Suppressor macrophage (primary cell): ENCODE data around the gene EIF3M.
"Not testable (repeated sequence)": the region's sequence is repeated elsewhere in the genome, so short reads cannot be mapped to it uniquely, and the experiment has no call there.

Experiments used
- DNase-seq, 4 experiments: peaks; one replicate each; pipeline ENCODE4 v3.0.0-alpha.2; 2020 to 2022

The EIF3M gene

DNA sequence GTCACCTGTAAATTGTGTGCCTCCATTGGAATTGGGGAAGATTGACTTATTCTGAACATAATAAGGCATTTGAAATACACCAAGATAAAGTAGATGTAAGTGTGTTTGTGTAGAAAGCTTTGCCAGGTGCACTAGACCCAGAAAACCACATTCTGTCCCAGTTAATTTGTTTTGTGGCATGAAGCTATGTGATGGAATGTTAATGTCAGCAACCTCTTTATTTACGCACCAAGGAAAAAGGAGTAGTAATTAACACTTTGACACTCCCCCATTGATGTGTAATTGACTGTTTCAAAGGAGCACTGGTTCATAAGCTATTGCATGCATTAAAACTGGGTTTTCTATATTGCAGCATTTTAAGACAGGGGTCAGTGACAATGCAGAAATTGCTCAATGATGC, 14.3 kb downstream of the EIF3M start:
- peak in 1 of 4 experiments; percentile 2 for DNase-seq

DNA sequence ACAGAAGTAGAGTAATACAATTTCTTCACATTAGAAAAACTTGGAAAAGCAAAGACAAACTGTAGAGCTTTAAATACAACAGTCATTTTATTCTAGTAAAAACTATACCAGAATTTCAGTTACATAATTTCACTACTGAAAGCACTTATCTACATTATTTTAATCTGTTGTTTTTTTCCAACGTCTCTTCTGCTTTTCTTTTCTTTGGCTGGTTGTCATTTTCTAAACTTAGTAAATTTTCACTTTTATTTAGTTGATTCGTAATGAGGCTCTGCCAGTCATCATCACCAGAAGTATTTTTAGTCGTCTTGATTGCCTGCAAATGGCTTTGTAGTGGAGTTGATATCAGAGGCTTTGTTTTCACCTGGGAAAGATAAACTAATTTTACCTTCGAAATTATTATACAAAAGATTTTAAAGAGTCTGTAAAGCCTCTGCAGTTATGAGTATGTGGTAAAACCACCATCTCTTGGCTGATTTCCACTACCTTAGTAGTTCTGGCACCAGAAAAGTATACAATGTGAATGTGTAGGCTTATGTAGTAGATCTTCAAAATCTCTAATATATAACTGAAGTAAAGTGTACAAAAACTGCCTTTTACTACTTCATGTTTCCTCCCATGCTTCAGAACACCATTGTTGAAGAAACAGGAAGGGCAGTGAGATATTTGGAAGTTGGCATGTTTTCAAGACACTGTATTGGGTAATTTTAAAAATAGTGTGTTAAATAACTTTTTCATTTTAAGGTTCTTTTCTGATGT, 19.2 kb downstream of the EIF3M start:
- peak in 2 of 4 experiments; percentile 31 to 52 for DNase-seq

DNA sequence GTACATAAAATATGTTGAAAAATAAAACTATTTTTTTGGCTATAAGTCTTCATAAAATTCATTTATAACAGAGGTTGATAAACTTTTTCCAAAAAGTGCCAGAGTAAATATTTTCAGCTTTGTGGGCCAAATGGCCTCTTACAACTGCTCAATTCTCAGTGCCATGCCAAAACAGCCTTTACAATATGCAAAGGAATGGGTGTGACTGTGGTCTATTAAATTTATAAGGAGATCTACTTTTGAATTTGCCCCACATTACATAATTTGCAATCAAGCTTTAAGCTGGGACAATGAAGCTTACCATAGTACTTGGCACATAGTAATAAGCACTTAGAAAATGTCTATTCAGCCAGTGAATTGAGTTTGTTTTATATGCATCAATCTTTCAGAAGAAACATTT, 22.6 kb downstream of the EIF3M start:
- no peak for DNase-seq

DNA sequence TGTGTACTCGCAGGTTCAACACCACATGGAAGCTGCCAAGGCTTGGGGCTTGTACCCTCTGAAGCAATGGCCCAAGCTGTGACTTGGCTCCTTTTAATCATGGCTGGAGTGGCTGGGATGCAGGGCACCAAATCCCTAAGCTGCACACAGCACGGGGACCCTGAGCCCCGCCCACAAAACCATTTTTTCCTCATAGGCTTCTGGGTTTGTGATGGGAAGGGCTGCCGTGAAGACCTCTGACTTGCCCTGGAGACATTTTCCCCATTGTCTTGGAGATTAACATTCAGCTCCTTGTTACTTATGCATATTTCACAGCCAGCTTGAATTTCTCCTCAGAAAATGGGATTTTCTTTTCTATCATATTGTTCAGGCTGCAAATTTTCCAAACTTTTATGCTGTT, 25.2 kb downstream of the EIF3M start:
- DNase-seq: not testable (repeated sequence)

DNA sequence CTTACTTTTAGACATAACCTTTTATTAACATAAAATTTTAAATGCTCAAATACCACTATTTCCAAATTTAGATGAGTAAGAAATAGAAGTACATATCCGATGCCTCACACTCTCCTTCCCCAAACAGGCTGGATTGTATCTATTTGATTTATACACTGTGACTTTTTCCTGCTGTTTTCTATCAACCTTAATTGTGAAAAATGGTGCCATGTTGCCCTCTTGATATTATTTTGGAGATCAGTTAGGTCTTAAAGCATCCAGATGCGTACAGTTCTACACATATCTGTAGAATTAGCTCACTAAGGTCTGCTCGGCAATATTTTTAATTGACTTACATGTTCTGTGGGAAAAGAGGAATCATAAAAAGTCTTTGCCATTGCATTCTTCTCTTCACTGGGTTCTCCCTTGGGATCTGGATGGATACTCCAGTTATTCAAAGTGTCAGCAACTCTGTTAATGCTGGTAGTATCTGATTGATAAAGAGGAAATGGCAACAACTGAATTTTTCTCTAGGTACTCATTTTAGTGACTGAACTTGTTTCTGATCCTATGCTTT, 27.2 kb downstream of the EIF3M start:
- no peak for DNase-seq

DNA sequence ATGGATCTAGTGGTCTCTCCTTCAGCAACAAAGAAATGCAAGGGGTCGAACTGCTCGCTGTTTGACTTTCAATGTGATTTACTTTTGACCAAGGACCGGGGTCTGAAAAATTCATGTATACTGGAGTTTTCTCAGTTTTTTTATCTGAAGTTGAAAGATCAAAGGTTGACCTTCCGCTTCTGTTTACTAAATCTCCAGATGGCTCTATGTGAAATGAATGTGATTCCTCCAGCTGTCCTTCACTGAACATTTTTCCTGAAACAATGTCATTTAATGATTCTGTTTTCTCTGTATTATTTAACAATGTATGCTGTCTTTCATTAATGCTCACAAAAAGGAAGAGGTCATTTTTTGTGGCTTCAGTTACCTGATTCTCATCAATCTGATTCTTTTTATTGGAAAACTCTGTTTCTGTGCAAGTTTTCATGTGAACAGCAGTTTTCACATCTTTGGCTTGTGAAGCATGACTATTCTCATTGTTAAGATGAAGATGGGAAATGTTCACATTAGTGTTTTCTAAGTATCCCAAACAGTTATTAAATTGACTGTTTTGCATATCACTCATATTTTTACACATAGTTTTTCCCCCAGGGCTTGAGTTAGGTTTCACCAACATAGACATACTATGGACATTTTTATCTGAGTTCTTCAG, 30.0 kb downstream of the EIF3M start:
- DNase-seq: no peak

DNA sequence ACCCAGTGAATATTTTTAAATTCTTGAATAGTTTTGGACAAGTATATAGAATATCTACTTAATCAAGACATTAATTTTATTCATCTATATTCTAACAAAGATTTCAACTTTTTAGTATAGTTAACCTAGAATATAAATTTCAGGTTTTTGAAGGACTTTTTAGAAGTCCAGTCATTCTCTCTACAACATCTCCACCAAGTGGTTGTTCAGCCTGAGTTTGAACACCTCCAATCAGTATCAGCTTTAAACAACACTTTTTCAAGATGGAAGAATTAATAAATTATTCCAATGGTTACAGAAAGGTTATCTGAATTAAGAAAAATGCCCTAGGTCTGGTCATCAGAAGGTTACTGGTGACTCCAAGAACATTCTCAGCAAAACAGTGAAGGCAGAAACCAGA, 31.8 kb downstream of the EIF3M start:
- peak in 3 of 4 experiments; percentile 12 to 39 (median 19) for DNase-seq

DNA sequence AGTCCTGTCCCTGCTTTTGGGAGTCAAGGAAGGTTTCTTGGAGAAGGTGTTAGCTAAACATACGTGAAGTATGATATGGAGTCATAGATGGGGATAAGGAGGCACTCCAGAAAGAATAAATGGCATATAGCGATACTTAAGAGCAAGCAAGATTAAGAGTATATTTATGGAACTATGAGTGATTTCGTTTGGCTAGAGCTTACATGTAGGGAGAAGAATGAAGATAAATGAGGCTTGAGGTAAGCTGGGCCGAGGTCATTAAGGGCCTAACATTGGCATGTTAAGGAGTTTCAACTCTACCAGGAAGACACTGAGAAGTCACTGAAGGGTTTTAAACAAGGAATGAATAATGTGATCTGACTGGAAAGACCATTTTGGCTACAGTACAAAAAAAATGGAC, 33.3 kb downstream of the EIF3M start:
- DNase-seq: no peak

DNA sequence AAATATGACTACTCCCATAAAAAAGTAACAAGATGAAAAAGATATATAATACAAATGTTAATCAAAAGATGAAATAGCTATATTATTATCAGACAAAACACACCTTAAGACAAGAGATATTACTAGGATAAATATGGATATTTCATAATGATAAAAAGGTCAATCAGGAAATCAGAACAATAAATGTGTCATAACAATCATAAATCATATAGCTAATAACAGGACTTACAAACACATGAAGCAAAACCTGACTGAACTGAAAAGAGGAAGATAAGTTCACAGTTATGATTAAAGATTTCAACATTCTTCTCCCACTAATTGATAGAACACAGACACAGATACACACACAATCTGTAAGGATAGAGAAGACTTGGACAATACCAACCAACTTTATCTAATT, 47.2 kb downstream of the EIF3M start:
- DNase-seq: peak in 1 of 4 experiments; percentile 6

DNA sequence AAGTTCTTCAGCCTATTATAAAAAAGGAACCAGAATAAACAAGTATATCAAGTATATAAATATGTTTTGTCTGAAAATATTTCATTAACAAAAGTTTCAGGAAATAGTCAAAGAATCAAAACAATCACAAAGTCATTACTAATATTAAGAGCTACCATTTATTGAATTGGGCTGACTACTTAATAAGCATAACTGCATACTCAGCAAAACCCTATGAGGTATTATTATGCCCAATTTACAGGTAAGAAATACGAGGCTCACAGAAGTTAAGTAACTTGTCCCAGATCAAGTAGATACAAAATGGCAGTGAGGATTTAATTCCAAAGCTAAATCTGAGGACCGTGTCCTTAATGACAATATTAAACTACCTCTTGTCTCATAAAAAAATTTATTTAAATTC, 52.2 kb downstream of the EIF3M start:
- DNase-seq: no peak

DNA sequence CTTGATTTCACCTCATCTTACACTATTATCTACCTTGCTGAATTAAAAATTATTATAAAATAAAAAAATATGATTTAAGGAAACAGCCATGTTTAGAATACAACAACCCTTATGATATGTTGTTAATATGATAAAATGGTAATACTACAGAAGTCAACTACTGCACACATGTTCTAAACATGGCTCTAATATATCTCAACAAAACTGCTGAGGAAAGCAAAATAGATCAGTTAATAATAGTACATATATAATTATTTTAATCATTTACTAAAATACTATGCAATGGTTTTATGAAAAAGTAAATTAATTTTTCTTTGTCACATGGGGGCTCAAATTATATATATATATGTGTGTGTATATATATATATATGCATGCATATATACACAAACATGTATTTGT, 57.7 kb downstream of the EIF3M start:
- DNase-seq: no peak

DNA sequence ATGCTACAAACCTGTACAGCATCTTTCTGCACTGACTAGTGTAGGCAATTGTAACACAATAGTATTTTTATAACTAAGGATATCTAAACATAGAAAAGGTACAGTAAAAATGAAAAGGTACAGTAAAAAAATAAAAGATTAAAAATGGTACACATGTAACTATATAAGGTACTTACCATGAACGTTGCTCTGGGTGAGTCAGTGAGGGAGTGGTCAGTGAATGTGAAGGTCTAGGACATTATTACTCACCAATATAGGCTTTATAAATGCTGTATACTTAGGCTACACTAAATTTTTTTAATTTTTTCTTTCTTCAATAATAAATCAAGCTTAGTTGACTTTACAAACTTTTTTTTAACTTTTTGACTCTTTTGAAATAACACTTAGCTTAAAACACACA, 59.9 kb downstream of the EIF3M start:
- DNase-seq: no peak
